Measurements from ENCODE around the gene GLP2R.

The GLP2R gene

DNA sequence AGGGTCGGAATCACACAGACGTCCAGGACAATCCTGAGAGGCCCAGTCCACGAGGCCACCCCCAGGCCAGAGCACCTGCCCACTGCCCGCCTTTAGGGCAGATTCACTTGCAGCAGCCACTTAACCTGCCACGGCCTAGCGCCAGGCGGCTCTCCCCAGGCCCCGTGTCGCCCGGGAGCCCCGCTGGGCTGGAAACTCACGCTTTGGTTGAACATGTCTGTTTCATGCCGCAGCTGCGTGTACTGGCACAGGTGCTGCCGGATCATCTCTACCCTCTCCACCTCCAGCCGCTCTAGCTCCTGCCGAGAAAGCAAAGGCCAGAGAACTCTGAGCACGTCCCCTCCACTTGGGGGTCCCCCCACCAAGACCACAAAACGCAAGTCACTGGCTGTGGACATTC lies 92.1 kb downstream of the GLP2R start:
- TF ChIP-seq, protein P1, sequence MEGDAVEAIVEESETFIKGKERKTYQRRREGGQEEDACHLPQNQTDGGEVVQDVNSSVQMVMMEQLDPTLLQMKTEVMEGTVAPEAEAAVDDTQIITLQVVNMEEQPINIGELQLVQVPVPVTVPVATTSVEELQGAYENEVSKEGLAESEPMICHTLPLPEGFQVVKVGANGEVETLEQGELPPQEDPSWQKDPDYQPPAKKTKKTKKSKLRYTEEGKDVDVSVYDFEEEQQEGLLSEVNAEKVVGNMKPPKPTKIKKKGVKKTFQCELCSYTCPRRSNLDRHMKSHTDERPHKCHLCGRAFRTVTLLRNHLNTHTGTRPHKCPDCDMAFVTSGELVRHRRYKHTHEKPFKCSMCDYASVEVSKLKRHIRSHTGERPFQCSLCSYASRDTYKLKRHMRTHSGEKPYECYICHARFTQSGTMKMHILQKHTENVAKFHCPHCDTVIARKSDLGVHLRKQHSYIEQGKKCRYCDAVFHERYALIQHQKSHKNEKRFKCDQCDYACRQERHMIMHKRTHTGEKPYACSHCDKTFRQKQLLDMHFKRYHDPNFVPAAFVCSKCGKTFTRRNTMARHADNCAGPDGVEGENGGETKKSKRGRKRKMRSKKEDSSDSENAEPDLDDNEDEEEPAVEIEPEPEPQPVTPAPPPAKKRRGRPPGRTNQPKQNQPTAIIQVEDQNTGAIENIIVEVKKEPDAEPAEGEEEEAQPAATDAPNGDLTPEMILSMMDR (IDR thresholded peaks at IDR 0.05) = no peak

- TF ChIP-seq, protein P1 (IDR thresholded peaks at IDR 0.05) = no peak
Measured at GRCh38 chr17:9918352-9918751, 92.6 kb downstream of the GLP2R start.

GRCh38 chr17:9918804-9919352 lies 93.2 kb downstream of the GLP2R start:
- TF ChIP-seq, protein P1 (IDR thresholded peaks at IDR 0.05) = no peak

- TF ChIP-seq, protein P1 (IDR thresholded peaks at IDR 0.05) = no peak
Measured at GRCh38 chr17:9922012-9922848, 96.5 kb downstream of the GLP2R start.

DNA sequence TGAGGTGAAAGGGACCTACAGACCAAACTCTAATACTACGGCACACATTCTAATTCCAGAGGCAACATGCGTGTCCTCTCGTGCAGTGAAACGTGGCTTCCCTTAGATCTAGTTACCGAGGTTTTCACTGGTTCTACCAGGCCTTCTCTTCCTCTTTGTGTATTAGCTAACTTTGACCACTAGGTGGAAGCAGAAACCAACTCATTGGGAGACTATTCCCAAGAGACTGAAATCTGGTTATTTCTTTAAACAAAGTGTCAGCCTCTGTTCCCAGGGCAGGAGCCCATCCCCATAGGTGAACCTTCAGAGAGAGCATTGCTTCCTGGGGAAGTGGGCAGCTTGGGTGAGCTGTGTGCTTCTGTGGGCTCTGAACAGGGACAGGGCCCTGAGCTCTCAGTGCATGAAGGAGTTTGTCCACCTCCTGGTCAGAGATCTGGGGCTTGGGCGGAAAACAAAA lies 99.0 kb downstream of the GLP2R start:
- TF ChIP-seq, protein P1 (IDR thresholded peaks at IDR 0.05) = peak; percentile 77

DNA sequence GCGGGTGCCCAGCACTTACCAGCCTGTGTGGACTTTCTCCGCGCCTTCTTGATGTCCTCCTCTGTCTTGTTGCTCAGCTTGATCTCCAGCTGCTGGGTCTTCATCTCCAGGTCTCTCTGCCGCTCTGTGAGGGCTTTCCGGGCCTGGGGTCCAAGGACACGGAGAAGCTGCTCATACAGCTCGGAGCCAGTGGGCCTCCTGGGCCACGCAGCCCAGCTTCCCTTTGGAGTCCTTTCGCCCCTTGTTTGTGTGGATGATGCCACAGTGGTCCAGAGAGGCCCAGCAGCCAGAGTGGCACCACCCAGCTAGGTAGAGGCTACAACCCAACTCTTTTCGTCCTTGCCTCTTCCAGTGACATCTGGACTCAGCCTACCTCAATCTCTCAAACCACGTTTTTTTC lies 99.7 kb downstream of the GLP2R start:
- TF ChIP-seq, protein P1 (IDR thresholded peaks at IDR 0.05) = no peak

DNA sequence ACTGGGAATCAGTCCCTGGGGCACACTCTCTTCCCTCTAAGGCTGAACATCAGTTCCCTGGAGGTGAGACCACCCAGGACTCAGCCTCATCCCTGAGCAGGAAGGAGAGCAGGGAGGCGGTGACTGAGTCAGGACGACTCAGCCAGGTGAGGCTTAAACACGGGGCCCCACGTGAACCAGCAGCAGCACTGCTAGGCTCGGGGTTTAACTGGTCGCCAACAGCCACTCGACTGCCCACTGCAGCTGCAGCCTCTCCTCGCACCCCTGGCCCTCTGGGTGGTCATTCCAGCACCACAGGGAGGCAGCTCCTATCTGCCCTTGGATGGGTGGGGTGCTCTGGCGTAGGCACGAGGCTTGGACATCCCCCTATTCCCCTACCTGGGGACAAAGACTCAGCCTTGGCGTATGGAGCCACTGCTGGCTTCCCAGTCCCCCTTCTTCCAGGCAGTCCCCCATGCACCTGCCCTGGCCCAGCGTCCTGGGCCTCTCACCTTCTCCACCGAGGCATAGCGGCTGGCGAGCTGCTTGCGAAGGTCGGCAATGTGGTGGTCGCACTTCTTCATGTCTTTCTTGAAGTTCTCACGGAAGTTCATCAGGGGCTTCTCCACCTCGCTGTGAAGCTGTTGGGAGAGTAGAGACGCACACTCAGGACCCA lies 100.6 kb downstream of the GLP2R start:
- TF ChIP-seq, protein P1 (IDR thresholded peaks at IDR 0.05) = no peak
